Ectodermal cell (in vitro differentiated cells): Measurements from ENCODE around the gene SLC25A4.
"Not testable (repeated sequence)": the region's sequence is repeated elsewhere in the genome, so short reads cannot be mapped to it uniquely, and the experiment has no call there.

Experiments
- H3K27ac ChIP-seq: 2 replicates; pipeline ENCODE4 v1.7.0; 2013; ENCODE audit warnings: mild to moderate bottlenecking, low read depth, low read length; ENCODE audit not compliant: insufficient read depth, poor library complexity, severe bottlenecking
- H3K27me3 ChIP-seq: 2 replicates; pipeline ENCODE4 v1.7.0; 2013; ENCODE audit warnings: mild to moderate bottlenecking, low read length; ENCODE audit not compliant: insufficient read depth, control insufficient read depth, poor library complexity, severe bottlenecking
- H3K36me3 ChIP-seq: one replicate; pipeline ENCODE4 v1.7.0; 2013; ENCODE audit warnings: low read length; ENCODE audit not compliant: control insufficient read depth, insufficient read depth
- H3K4me1 ChIP-seq: one replicate; pipeline ENCODE4 v1.7.0; 2013; ENCODE audit warnings: low read length; ENCODE audit not compliant: control insufficient read depth, insufficient read depth
- H3K4me3 ChIP-seq: 2 replicates; pipeline ENCODE4 v1.7.0; 2013; ENCODE audit warnings: low read depth, low read length, control low read depth; ENCODE audit not compliant: insufficient read depth
- H3K9me3 ChIP-seq: 2 replicates; pipeline ENCODE4 v1.7.0; 2013; ENCODE audit warnings: mild to moderate bottlenecking, low read length, moderate library complexity; ENCODE audit not compliant: control insufficient read depth
- WGBS, 2 experiments: methylation state at CpG; one replicate each; pipeline ENCODE4 v1.1.7; 2013; ENCODE audit warnings: missing lambda C conversion rate in 2 of 2; 5-methylcytosine and 5-hydroxymethylcytosine counted together

SLC25A4 gene

DNA sequence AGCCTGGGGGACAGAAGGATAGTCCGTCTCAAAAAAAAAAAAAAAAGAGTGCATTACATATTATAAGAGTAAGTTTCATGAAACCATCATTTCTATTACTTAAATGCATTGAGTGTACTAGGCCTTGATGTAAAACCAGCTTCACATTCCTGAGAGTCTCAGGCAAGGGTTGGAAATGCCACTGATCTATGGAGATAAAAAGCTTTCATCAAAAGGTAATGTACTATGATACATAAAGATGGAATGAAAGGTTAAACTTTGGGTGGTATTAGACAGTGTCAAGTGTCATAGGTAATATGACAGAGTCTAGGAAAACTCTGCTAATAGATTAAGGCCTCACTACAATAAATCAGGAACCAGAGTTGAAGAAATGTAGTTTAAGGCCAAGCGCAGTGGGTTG is 53.4 kb downstream of the SLC25A4 start:
- Histone ChIP-seq H3K4me3 (no peak overlapping the region), H3K27ac (no peak overlapping the region), H3K9me3 (no peaks in the 10 kb centered on the region), H3K27me3 (no peaks in the 10 kb centered on the region), H3K36me3 (no peaks in the 10 kb centered on the region), H3K4me1 (no peaks in the 10 kb centered on the region)
- WGBS, 2 experiments: 92 to 93% methylated on average over 1 to 2 of the region's 2 CpGs

GRCh38 chr4:185198189-185198588 is 55.1 kb downstream of the SLC25A4 start:
- not testable (repeated sequence) for H3K27ac ChIP-seq, H3K4me3 ChIP-seq, H3K9me3 ChIP-seq, H3K27me3 ChIP-seq, H3K36me3 ChIP-seq
- 90 to 91% methylated on average over 4 of the region's 4 CpGs for WGBS, 2 experiments
- peaks cover 11% of the 10 kb centered on the region for H3K4me1 ChIP-seq
